ENCODE results near the gene KRT77. TPM values are rescaled to one million over a fixed set of nuclear protein-coding genes. Genes with fewer than 3 reads are reported as not detected.

The KRT77 gene
- total and polyA plus RNA-seq, 10 of the 15 experiments (the other 5 are each of a cell fraction or from before 2014, with no cell fraction given): not detected

DNA sequence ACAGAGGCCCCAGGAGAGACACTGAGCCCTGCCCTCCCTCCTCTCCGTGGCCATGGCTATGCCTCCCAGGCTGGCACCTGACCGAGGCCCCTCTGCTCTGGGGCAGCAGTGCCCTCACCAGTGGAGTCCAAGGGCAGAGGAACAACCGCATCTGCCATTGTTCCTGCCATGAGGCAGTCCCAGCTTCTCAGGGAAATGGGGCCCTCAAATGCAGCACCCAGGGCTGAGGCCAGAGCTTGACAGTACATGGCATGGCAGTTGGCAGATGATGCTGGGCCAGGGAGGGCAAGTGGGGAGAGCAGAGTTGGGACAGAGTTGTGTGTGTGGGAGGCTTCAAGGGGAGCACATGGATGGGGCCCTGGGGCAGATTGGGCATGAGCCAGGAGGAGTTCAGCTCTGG is 21.1 kb upstream of the KRT77 start:
- ChIA-PET RAD21 (ENCODE audit: unreplicated experiment) (no interaction called here), SMC1A (ENCODE audit: uncharacterized antibody, unreplicated experiment) (no interaction called here), CTCF (no interaction called here), POLR2A (interaction anchor here (0.5 kb wide), 1 partner anchor 92 kb away, joined by 3 read pairs; no protein-coding TSS in a partner anchor)
- no peak for FAIRE-seq
- no TSS peak for BruUV-seq (replicated peaks)
- no peak overlapping the region for H3K27ac ChIP-seq (ENCODE audit: control insufficient read depth, insufficient read depth)
- TF ChIP-seq SPI1 (IDR thresholded peaks at IDR 0.05; ENCODE audit: borderline replicate concordance, insufficient read depth, low read depth, low read length): no peak
- TF ChIP-seq EP300 (IDR thresholded peaks at IDR 0.05; ENCODE audit: borderline replicate concordance in 1 of 2, control insufficient read depth in 1 of 2, low read depth in 2 of 2, low read length in 2 of 2): no peak
- TF ChIP-seq NRF1 (conservative IDR thresholded peaks at IDR 0.05; ENCODE audit: low read depth, low read length): no peak
- TF ChIP-seq WRNIP1 (IDR thresholded peaks at IDR 0.05; ENCODE audit: borderline replicate concordance, low read depth, low read length): no peak
- TF ChIP-seq FOXM1 (IDR thresholded peaks at IDR 0.05; ENCODE audit: low read depth, low read length): no peak
- TF ChIP-seq HDAC6 (IDR thresholded peaks at IDR 0.05; ENCODE audit: unreplicated experiment): no peak
- TF ChIP-seq, protein P1, sequence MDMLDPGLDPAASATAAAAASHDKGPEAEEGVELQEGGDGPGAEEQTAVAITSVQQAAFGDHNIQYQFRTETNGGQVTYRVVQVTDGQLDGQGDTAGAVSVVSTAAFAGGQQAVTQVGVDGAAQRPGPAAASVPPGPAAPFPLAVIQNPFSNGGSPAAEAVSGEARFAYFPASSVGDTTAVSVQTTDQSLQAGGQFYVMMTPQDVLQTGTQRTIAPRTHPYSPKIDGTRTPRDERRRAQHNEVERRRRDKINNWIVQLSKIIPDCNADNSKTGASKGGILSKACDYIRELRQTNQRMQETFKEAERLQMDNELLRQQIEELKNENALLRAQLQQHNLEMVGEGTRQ (IDR thresholded peaks at IDR 0.05; ENCODE audit: borderline replicate concordance, low read depth, low read length): no peak
- no peak for TF ChIP-seq RB1 (IDR thresholded peaks at IDR 0.05; ENCODE audit: borderline replicate concordance)
- TF ChIP-seq RBBP5 (conservative IDR thresholded peaks at IDR 0.05): no peak
- TF ChIP-seq EZH2 (IDR thresholded peaks at IDR 0.05; ENCODE audit: borderline replicate concordance, control insufficient read depth, low read depth, low read length): no peak
- peaks cover 0 to 2% of the 10 kb centered on the region in 2 experiments; a peak in 1 of 4 replicates for H3K27me3 ChIP-seq (replicated peaks in 1 of 2; ENCODE audit: control insufficient read depth in 2 of 2, insufficient read depth in 2 of 2, low read length in 1 of 2)
- H2AFZ ChIP-seq (ENCODE audit: control insufficient read depth, low read depth, low read length): no peak overlapping the region
- intact Hi-C loops (cut with micrococcal nuclease; ENCODE audit: unreplicated experiment): no loop called here
- H4K20me1 ChIP-seq (ENCODE audit: control insufficient read depth, insufficient read depth): no peaks in the 10 kb centered on the region; the same call in 1 of the 2 replicates
- H3K4me2 ChIP-seq (ENCODE audit: control insufficient read depth, insufficient read depth): no peak overlapping the region
- H3K4me3 ChIP-seq: no peak overlapping the region
- ATAC-seq: no peak
- in situ Hi-C loops (cut with MboI): no loop called here
- H3K4me1 ChIP-seq (ENCODE audit: control insufficient read depth, insufficient read depth, low read length): no peaks in the 10 kb centered on the region
- no peak overlapping the region for H3K9ac ChIP-seq (ENCODE audit: control insufficient read depth, insufficient read depth, low read length)
- DNase-seq (ENCODE audit: low read depth, low spot score): no peak
- no peaks in the 10 kb centered on the region for H3K79me2 ChIP-seq (ENCODE audit: control insufficient read depth, insufficient read depth, low read length)
- H3K9me3 ChIP-seq (replicated peaks; ENCODE audit: control insufficient read depth, insufficient read depth, low read length): no peaks in the 10 kb centered on the region
- no peaks in the 10 kb centered on the region for H3K36me3 ChIP-seq (ENCODE audit: control insufficient read depth in 2 of 2, insufficient read depth in 2 of 2, low read length in 1 of 2)
- WGBS (ENCODE audit: insufficient coverage, insufficient replicate concordance, low lambda C conversion rate, missing lambda C conversion rate): 16% methylated on average over 3 of the region's 3 CpGs

All from GM12878 (cell line).